OCI-LY3 (cell line): ENCODE results near the gene OMP.
"Not testable (repeated sequence)": the region's sequence is repeated elsewhere in the genome, so short reads cannot be mapped to it uniquely, and the experiment has no call there.

Source experiments
- H2AFZ ChIP-seq: fragments of 200-600, 300-600 bp; shearing (Covaris generic); 2 replicates; pipeline ENCODE4 v1.6.0; 2014; ENCODE audit warnings: antibody characterized with exemption, low read depth, low read length
- H3K27ac ChIP-seq: fragments of 200-600, 300-600 bp; sonication (generic); 2 replicates; pipeline ENCODE4 v1.5.1; 2014; ENCODE audit warnings: mild to moderate bottlenecking, low read length, moderate library complexity, mixed read lengths
- H3K27me3 ChIP-seq: fragments of 200-600, 300-600 bp; sonication (generic); 2 replicates; pipeline ENCODE4 v1.6.1; 2014; ENCODE audit warnings: low read depth, low read length, mixed read lengths
- H3K36me3 ChIP-seq: fragments of 200-600, 300-600 bp; sonication (generic); replicated peaks from 2 replicates; pipeline ENCODE3; 2014; ENCODE audit warnings: low read depth, low read length, mixed read lengths
- H3K4me1 ChIP-seq: fragments of 300-600, 200-600 bp; sonication (generic); 2 replicates; pipeline ENCODE4 v1.6.1; 2014; ENCODE audit warnings: low read length, mixed read lengths
- H3K4me2 ChIP-seq: fragments of 200-600, 300-600 bp; sonication (generic); 2 replicates; pipeline ENCODE4 v1.6.1; 2014; ENCODE audit warnings: low read length, mixed read lengths
- H3K4me3 ChIP-seq: fragments of 300-600, 200-600 bp; sonication (generic); 2 replicates; pipeline ENCODE4 v1.5.1; 2014; ENCODE audit warnings: antibody characterized with exemption, mild to moderate bottlenecking, low read length, moderate library complexity
- H3K79me2 ChIP-seq: fragments of 300-600, 200-600 bp; shearing (Covaris generic); 2 replicates; pipeline ENCODE4 v1.6.1; 2014; ENCODE audit warnings: mild to moderate bottlenecking, low read length, mixed read lengths
- H3K9ac ChIP-seq: fragments of 300-600, 200-600 bp; shearing (Covaris generic); 2 replicates; pipeline ENCODE4 v1.6.0; 2014; ENCODE audit warnings: mild to moderate bottlenecking, low read length, moderate library complexity
- H3K9me3 ChIP-seq: fragments of 200-600, 300-600 bp; shearing (Covaris generic); 2 replicates; pipeline ENCODE4 v1.6.1; 2014; ENCODE audit warnings: low read length, mixed read lengths; ENCODE audit not compliant: insufficient read depth
- H4K20me1 ChIP-seq: fragments of 200-600, 300-600 bp; sonication (generic); 2 replicates; pipeline ENCODE4 v1.6.1; 2016; ENCODE audit warnings: low read length, mixed read lengths; ENCODE audit not compliant: insufficient read depth
- EZH2phosphoT487 ChIP-seq: fragments of 200-600 bp; shearing (Covaris generic); IDR thresholded peaks from 2 replicates; pipeline ENCODE4 v1.6.1; 2018; ENCODE audit warnings: antibody characterized with exemption, mixed run types, low read depth
- TF ChIP-seq, protein P1 (sequence below): fragments of 200-600, 300-600 bp; sonication (generic); IDR thresholded peaks from 2 replicates; pipeline ENCODE4 v1.5.1; 2014; ENCODE audit warnings: antibody characterized with exemption, low read length, low read depth

The OMP gene

GRCh38 chr11:77095551-77096490 lies 6.8 kb upstream of the OMP start:
- Histone ChIP-seq H3K27ac (no peak overlapping the region), H3K4me1 (peaks cover 3% of the 10 kb centered on the region), H3K79me2 (no peaks in the 10 kb centered on the region), H4K20me1 (no peaks in the 10 kb centered on the region), H3K9me3 (no peaks in the 10 kb centered on the region), H3K27me3 (no peaks in the 10 kb centered on the region), H2AFZ (no peak overlapping the region), H3K9ac (no peak overlapping the region), H3K4me2 (no peak overlapping the region), H3K4me3 (no peak overlapping the region), H3K36me3 (no peaks in the 10 kb centered on the region)
- TF ChIP-seq, protein P1, sequence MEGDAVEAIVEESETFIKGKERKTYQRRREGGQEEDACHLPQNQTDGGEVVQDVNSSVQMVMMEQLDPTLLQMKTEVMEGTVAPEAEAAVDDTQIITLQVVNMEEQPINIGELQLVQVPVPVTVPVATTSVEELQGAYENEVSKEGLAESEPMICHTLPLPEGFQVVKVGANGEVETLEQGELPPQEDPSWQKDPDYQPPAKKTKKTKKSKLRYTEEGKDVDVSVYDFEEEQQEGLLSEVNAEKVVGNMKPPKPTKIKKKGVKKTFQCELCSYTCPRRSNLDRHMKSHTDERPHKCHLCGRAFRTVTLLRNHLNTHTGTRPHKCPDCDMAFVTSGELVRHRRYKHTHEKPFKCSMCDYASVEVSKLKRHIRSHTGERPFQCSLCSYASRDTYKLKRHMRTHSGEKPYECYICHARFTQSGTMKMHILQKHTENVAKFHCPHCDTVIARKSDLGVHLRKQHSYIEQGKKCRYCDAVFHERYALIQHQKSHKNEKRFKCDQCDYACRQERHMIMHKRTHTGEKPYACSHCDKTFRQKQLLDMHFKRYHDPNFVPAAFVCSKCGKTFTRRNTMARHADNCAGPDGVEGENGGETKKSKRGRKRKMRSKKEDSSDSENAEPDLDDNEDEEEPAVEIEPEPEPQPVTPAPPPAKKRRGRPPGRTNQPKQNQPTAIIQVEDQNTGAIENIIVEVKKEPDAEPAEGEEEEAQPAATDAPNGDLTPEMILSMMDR: no peak
- no peak for TF ChIP-seq EZH2phosphoT487

DNA sequence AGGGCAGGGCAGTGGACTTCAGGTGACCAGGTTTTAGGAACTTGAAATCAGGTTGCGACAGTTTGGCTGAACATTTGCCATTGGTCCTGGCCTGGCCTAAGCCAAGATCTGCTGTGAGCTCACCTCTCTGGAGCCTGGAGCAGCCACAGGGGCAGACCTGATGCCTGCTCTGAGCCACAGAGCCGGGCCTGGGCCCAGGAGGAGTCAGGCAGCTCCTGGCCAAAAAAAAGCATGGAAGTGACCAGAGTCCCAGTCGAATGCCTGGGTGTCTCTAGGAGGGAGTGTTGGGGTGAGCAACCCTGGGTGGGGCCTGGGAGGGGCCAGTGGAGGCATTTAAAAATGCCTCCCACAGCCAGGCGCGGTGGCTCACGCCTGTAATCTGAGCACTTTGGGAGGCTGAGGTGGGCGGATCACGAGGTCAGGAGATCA lies 6.0 kb upstream of the OMP start:
- Histone ChIP-seq H3K27me3 (no peaks in the 10 kb centered on the region), H3K4me2 (no peak overlapping the region), H3K79me2 (no peaks in the 10 kb centered on the region), H3K36me3 (no peaks in the 10 kb centered on the region), H3K9ac (no peak overlapping the region), H3K27ac (no peak overlapping the region), H3K4me3 (no peak overlapping the region), H4K20me1 (no peaks in the 10 kb centered on the region), H2AFZ (no peak overlapping the region), H3K9me3 (no peaks in the 10 kb centered on the region), H3K4me1 (no peaks in the 10 kb centered on the region)
- no peak for TF ChIP-seq EZH2phosphoT487
- TF ChIP-seq, protein P1: no peak

- not testable (repeated sequence) for H3K79me2 ChIP-seq, H2AFZ ChIP-seq, H3K27ac ChIP-seq, H4K20me1 ChIP-seq, H3K36me3 ChIP-seq, H3K4me1 ChIP-seq, H3K4me3 ChIP-seq, H3K9me3 ChIP-seq, H3K27me3 ChIP-seq, H3K9ac ChIP-seq, H3K4me2 ChIP-seq
Observed at GRCh38 chr11:77097180-77097579, 5.5 kb upstream of the OMP start.

DNA sequence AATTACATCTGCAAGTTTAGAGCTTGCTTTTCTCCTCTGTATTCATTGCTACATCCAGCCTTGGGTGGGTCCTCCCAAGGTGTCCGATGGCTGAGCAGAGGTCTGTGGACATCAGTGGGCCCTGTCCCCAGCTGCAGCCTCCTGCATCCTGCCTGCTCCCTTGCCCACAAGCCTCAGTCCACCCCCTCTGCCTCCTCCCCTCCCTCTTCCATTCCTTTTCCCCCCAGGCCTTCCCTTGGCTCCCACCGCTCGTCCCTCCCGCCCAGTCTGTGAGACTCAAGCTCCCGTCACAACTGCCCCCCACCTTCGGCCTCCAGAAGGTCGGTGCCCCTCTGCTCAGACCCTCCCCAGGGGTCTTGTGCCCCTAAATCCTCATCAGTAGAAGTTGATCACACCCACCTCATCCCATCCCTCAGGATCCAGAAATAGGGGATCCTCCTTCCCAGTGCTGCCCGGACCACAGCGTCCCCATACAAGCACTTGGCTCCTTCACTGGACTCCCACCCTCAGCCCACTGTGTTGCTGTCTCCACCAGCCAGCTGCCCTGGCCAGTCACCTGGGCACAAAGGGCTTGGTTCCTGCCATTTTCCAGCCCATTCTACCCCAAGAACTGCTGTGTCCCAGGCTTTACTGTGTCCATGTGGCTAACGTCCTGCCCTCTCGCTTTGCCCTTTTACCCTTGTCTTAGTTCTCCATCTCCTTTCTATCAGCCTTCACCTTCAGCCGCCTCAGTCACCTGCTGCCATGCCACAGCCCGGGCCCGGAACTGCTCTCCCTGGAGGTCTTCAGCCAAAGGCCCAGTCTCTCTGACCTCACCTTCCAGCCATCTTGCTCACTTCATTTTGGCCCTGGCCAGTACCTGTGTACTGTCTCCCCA lies 2.2 kb upstream of the OMP start:
- H3K4me2 ChIP-seq: no peak overlapping the region
- H4K20me1 ChIP-seq: no peaks in the 10 kb centered on the region
- H3K4me3 ChIP-seq: no peak overlapping the region
- no peaks in the 10 kb centered on the region for H3K27me3 ChIP-seq
- no peaks in the 10 kb centered on the region for H3K36me3 ChIP-seq
- no peak overlapping the region for H2AFZ ChIP-seq
- no peak overlapping the region for H3K9ac ChIP-seq
- H3K27ac ChIP-seq: no peak overlapping the region
- no peaks in the 10 kb centered on the region for H3K4me1 ChIP-seq
- TF ChIP-seq EZH2phosphoT487: no peak
- TF ChIP-seq, protein P1: no peak
- no peaks in the 10 kb centered on the region for H3K79me2 ChIP-seq
- no peaks in the 10 kb centered on the region for H3K9me3 ChIP-seq
